Measurements from ENCODE around the gene PBX1. TPM values are rescaled to one million over a fixed set of nuclear protein-coding genes. Genes with fewer than 3 reads are reported as not detected.

PBX1 gene
- total and polyA plus RNA-seq, 2 experiments from 2014 or later, result 40.0 to 104 TPM

DNA sequence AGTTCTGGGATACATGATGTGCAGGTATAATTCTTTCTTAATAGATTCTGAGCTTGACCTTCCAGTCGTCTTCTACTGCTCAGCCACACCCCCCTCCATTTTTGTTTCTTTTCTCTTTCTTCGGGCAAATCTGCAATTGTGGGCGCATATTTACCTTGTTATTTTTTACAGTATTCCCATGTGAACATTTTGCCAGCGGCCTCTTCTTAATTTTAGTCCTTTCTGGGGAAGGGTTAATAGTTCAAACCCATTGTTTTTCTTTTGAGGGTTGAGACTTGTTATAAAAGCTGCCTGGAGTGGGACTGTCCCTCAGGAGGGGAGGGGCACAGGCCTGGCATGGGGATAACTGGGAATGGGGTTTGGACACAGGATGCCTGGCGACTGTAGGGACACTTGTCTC is 40.3 kb downstream of the PBX1 start:
- Histone ChIP-seq H3K4me2 (no peak overlapping the region), H3K4me1 (ENCODE audit: insufficient read depth) (peaks cover 71% of the 10 kb centered on the region), H3K27ac (ENCODE audit: low read depth) (no peak overlapping the region), H4K20me1 (replicated peaks; ENCODE audit: insufficient read depth) (peaks cover 18% of the 10 kb centered on the region), H3F3A (replicated peaks; ENCODE audit: low read depth) (no peaks in the 10 kb centered on the region), H3K27me3 (ENCODE audit: insufficient read depth) (no peaks in the 10 kb centered on the region), H3K36me3 (ENCODE audit: insufficient read depth) (no peaks in the 10 kb centered on the region), H3K4me3 (no peak overlapping the region), H3K79me2 (replicated peaks; ENCODE audit: insufficient read depth) (peaks cover 80% of the 10 kb centered on the region), H3K9me2 (ENCODE audit: insufficient read depth) (no peaks in the 10 kb centered on the region), H2AFZ (no peak overlapping the region)
- Mint-ChIP-seq H3K27ac (no peak overlapping the region), H3K9me3 (no peaks in the 10 kb centered on the region), H3K4me1 (peaks cover 80% of the 10 kb centered on the region), H3K4me3 (no peak overlapping the region), H3K36me3 (ENCODE audit: low read depth) (peaks cover 24% of the 10 kb centered on the region), H3K27me3 (ENCODE audit: insufficient read depth, low read depth, poor library complexity) (peaks cover 3% of the 10 kb centered on the region)
- ATAC-seq (no peak), DNase-seq (ENCODE audit: low spot score) (no peak)
- no peak for TF ChIP-seq EZH2 (IDR thresholded peaks at IDR 0.05; ENCODE audit: low read depth, unreplicated experiment)
- TF ChIP-seq JUNB (IDR thresholded peaks at IDR 0.05; ENCODE audit: unreplicated experiment), result no peak
- TF ChIP-seq, protein P1, sequence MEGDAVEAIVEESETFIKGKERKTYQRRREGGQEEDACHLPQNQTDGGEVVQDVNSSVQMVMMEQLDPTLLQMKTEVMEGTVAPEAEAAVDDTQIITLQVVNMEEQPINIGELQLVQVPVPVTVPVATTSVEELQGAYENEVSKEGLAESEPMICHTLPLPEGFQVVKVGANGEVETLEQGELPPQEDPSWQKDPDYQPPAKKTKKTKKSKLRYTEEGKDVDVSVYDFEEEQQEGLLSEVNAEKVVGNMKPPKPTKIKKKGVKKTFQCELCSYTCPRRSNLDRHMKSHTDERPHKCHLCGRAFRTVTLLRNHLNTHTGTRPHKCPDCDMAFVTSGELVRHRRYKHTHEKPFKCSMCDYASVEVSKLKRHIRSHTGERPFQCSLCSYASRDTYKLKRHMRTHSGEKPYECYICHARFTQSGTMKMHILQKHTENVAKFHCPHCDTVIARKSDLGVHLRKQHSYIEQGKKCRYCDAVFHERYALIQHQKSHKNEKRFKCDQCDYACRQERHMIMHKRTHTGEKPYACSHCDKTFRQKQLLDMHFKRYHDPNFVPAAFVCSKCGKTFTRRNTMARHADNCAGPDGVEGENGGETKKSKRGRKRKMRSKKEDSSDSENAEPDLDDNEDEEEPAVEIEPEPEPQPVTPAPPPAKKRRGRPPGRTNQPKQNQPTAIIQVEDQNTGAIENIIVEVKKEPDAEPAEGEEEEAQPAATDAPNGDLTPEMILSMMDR (conservative IDR thresholded peaks at IDR 0.05; ENCODE audit: low read depth in 2 of 2), result no peak
- TF ChIP-seq, protein P2, sequence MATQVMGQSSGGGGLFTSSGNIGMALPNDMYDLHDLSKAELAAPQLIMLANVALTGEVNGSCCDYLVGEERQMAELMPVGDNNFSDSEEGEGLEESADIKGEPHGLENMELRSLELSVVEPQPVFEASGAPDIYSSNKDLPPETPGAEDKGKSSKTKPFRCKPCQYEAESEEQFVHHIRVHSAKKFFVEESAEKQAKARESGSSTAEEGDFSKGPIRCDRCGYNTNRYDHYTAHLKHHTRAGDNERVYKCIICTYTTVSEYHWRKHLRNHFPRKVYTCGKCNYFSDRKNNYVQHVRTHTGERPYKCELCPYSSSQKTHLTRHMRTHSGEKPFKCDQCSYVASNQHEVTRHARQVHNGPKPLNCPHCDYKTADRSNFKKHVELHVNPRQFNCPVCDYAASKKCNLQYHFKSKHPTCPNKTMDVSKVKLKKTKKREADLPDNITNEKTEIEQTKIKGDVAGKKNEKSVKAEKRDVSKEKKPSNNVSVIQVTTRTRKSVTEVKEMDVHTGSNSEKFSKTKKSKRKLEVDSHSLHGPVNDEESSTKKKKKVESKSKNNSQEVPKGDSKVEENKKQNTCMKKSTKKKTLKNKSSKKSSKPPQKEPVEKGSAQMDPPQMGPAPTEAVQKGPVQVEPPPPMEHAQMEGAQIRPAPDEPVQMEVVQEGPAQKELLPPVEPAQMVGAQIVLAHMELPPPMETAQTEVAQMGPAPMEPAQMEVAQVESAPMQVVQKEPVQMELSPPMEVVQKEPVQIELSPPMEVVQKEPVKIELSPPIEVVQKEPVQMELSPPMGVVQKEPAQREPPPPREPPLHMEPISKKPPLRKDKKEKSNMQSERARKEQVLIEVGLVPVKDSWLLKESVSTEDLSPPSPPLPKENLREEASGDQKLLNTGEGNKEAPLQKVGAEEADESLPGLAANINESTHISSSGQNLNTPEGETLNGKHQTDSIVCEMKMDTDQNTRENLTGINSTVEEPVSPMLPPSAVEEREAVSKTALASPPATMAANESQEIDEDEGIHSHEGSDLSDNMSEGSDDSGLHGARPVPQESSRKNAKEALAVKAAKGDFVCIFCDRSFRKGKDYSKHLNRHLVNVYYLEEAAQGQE (IDR thresholded peaks at IDR 0.05; ENCODE audit: unreplicated experiment), result no peak
- no peak for TF ChIP-seq CREB1 (CRISPR knock-in tag; IDR thresholded peaks at IDR 0.05; ENCODE audit: low read depth)
- TF ChIP-seq, protein P3, sequence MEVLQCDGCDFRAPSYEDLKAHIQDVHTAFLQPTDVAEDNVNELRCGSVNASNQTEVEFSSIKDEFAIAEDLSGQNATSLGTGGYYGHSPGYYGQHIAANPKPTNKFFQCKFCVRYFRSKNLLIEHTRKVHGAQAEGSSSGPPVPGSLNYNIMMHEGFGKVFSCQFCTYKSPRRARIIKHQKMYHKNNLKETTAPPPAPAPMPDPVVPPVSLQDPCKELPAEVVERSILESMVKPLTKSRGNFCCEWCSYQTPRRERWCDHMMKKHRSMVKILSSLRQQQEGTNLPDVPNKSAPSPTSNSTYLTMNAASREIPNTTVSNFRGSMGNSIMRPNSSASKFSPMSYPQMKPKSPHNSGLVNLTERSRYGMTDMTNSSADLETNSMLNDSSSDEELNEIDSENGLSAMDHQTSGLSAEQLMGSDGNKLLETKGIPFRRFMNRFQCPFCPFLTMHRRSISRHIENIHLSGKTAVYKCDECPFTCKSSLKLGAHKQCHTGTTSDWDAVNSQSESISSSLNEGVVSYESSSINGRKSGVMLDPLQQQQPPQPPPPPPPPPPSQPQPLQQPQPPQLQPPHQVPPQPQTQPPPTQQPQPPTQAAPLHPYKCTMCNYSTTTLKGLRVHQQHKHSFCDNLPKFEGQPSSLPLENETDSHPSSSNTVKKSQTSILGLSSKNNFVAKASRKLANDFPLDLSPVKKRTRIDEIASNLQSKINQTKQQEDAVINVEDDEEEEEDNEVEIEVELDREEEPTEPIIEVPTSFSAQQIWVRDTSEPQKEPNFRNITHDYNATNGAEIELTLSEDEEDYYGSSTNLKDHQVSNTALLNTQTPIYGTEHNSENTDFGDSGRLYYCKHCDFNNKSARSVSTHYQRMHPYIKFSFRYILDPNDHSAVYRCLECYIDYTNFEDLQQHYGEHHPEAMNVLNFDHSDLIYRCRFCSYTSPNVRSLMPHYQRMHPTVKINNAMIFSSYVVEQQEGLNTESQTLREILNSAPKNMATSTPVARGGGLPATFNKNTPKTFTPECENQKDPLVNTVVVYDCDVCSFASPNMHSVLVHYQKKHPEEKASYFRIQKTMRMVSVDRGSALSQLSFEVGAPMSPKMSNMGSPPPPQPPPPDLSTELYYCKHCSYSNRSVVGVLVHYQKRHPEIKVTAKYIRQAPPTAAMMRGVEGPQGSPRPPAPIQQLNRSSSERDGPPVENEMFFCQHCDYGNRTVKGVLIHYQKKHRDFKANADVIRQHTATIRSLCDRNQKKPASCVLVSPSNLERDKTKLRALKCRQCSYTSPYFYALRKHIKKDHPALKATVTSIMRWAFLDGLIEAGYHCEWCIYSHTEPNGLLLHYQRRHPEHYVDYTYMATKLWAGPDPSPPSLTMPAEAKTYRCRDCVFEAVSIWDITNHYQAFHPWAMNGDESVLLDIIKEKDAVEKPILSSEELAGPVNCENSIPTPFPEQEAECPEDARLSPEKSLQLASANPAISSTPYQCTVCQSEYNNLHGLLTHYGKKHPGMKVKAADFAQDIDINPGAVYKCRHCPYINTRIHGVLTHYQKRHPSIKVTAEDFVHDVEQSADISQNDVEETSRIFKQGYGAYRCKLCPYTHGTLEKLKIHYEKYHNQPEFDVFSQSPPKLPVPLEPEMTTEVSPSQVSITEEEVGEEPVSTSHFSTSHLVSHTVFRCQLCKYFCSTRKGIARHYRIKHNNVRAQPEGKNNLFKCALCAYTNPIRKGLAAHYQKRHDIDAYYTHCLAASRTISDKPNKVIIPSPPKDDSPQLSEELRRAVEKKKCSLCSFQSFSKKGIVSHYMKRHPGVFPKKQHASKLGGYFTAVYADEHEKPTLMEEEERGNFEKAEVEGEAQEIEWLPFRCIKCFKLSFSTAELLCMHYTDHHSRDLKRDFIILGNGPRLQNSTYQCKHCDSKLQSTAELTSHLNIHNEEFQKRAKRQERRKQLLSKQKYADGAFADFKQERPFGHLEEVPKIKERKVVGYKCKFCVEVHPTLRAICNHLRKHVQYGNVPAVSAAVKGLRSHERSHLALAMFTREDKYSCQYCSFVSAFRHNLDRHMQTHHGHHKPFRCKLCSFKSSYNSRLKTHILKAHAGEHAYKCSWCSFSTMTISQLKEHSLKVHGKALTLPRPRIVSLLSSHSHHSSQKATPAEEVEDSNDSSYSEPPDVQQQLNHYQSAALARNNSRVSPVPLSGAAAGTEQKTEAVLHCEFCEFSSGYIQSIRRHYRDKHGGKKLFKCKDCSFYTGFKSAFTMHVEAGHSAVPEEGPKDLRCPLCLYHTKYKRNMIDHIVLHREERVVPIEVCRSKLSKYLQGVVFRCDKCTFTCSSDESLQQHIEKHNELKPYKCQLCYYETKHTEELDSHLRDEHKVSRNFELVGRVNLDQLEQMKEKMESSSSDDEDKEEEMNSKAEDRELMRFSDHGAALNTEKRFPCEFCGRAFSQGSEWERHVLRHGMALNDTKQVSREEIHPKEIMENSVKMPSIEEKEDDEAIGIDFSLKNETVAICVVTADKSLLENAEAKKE (CRISPR knock-in tag; IDR thresholded peaks at IDR 0.05), result no peak
- TF ChIP-seq ZNF114 (CRISPR knock-in tag; IDR thresholded peaks at IDR 0.05), result no peak
- TF ChIP-seq, protein P4, sequence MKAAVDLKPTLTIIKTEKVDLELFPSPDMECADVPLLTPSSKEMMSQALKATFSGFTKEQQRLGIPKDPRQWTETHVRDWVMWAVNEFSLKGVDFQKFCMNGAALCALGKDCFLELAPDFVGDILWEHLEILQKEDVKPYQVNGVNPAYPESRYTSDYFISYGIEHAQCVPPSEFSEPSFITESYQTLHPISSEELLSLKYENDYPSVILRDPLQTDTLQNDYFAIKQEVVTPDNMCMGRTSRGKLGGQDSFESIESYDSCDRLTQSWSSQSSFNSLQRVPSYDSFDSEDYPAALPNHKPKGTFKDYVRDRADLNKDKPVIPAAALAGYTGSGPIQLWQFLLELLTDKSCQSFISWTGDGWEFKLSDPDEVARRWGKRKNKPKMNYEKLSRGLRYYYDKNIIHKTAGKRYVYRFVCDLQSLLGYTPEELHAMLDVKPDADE (IDR thresholded peaks at IDR 0.05), result no peak
- TF ChIP-seq EZH2phosphoT487 (IDR thresholded peaks at IDR 0.05; ENCODE audit: unreplicated experiment), result no peak
- TF ChIP-seq NANOG (IDR thresholded peaks at IDR 0.05; ENCODE audit: borderline replicate concordance), result no peak
- no peak for TF ChIP-seq POLR2AphosphoS5 (IDR thresholded peaks at IDR 0.05; ENCODE audit: low read depth)

All from GM23338 (cell line).